ENCODE results near the gene NCBP3. TPM values are rescaled to one million over a fixed set of nuclear protein-coding genes. Genes with fewer than 3 reads are reported as not detected.

Gene NCBP3
- total RNA-seq, 1 donor from 2014 or later: 39.0 TPM

- DNase-seq (ENCODE audit: low spot score): no peak
Measured at GRCh38 chr17:3755335-3756030, 90.6 kb downstream of the NCBP3 start.

GRCh38 chr17:3754458-3755334 lies 91.3 kb downstream of the NCBP3 start:
- DNase-seq (ENCODE audit: low spot score): peak; percentile 93

- no peak for DNase-seq (ENCODE audit: low spot score)
Measured at GRCh38 chr17:3754066-3754457, 92.0 kb downstream of the NCBP3 start.

GRCh38 chr17:3753624-3754023 lies 92.4 kb downstream of the NCBP3 start:
- no peak for DNase-seq (ENCODE audit: low spot score)

Other genes starting within 250 kb of the NCBP3 start
- 6.4 TPM for gene TRPV1, start 236.8 kb downstream of the NCBP3 start, total RNA-seq
- 14.5 TPM for gene SHPK, start 210.0 kb downstream of the NCBP3 start, total RNA-seq
- 13.4 TPM for gene CTNS, start 209.5 kb downstream of the NCBP3 start, total RNA-seq
- 158 TPM for gene TAX1BP3, start 177.7 kb downstream of the NCBP3 start, total RNA-seq
- 35.7 TPM for gene EMC6, start 177.4 kb downstream of the NCBP3 start, total RNA-seq
- gene P2RX5, start 150.1 kb downstream of the NCBP3 start, total RNA-seq: 2.0 TPM
- 0.32 TPM for gene HASPIN, start 122.3 kb downstream of the NCBP3 start, total RNA-seq
- gene ITGAE, start 45.1 kb downstream of the NCBP3 start, total RNA-seq: 21.2 TPM
- gene CAMKK1, start 46.8 kb upstream of the NCBP3 start, total RNA-seq: 6.6 TPM
- gene P2RX1, start 70.2 kb upstream of the NCBP3 start, total RNA-seq: 2.8 TPM
- 96.5 TPM for gene ATP2A3, start 118.2 kb upstream of the NCBP3 start, total RNA-seq

Measured in mucosa of gallbladder (tissue), 1 donor.